ENCODE measurements around the gene PBX1. TPM values are rescaled to one million over a fixed set of nuclear protein-coding genes. Genes with fewer than 3 reads are reported as not detected.
"Not testable (repeated sequence)": the region's sequence is repeated elsewhere in the genome, so short reads cannot be mapped to it uniquely, and the experiment has no call there.

The PBX1 gene
- total RNA-seq, result under 1 TPM; 0.18 to 0.37 TPM

GRCh38 chr1:164558461-164559341 is at the start of gene PBX1:
PBX1 (plus strand) TSS chr1:164559184.
- H3K4me1 Mint-ChIP-seq, result peaks cover 5% of the 10 kb centered on the region
- ChIA-PET POLR2A (no interaction called here), CTCF (no interaction called here)
- H3K4me3 Mint-ChIP-seq, result peak within 1 kb of the TSS; percentile 57
- intact Hi-C loops (cut with DNase I, micrococcal nuclease), result loop anchor here in 1 of 2 experiments (5.0 kb wide), 1 partner anchor 1236 kb away; the partner anchor contains the start of gene NUF2
- ATAC-seq, result peak; percentile 100
- H3K27me3 Mint-ChIP-seq, result peaks cover 24% of the 10 kb centered on the region
- no peak within 1 kb of the TSS for H3K27ac Mint-ChIP-seq
- DNase-seq, result peak; percentile 87
- H3K36me3 Mint-ChIP-seq (ENCODE audit: low read depth), result no peaks in the 10 kb centered on the region
- H3K9me3 Mint-ChIP-seq (ENCODE audit: low read depth), result no peaks in the 10 kb centered on the region

- ChIA-PET CTCF (interaction anchor here (0.6 kb wide), 1 partner anchor 21 kb away, joined by 5 read pairs; no protein-coding TSS in a partner anchor), POLR2A (no interaction called here)
- H3K4me3 Mint-ChIP-seq, result no peak overlapping the region
- DNase-seq, result no peak
- no peaks in the 10 kb centered on the region for H3K4me1 Mint-ChIP-seq
- intact Hi-C loops (cut with DNase I, micrococcal nuclease), result no loop called here
- H3K9me3 Mint-ChIP-seq (ENCODE audit: low read depth), result no peaks in the 10 kb centered on the region
- H3K27me3 Mint-ChIP-seq, result no peaks in the 10 kb centered on the region
- H3K27ac Mint-ChIP-seq, result no peak overlapping the region
- ATAC-seq, result no peak
- no peaks in the 10 kb centered on the region for H3K36me3 Mint-ChIP-seq (ENCODE audit: low read depth)
Observed at GRCh38 chr1:164510435-164510834, 48.5 kb upstream of the PBX1 start.

- Mint-ChIP-seq H3K27me3 (no peaks in the 10 kb centered on the region), H3K27ac (no peak overlapping the region), H3K4me3 (no peak overlapping the region), H3K4me1 (no peaks in the 10 kb centered on the region), H3K9me3 (ENCODE audit: low read depth) (no peaks in the 10 kb centered on the region), H3K36me3 (ENCODE audit: low read depth) (no peaks in the 10 kb centered on the region)
- intact Hi-C loops (cut with DNase I, micrococcal nuclease), result no loop called here
- POLR2A ChIA-PET, result no interaction called here
- CTCF ChIA-PET, result interaction anchor here (0.6 kb wide), 1 partner anchor 22 kb away, joined by 5 read pairs; no protein-coding TSS in a partner anchor
- DNase-seq, result no peak
- ATAC-seq, result no peak
Observed at GRCh38 chr1:164511001-164511705, 47.8 kb upstream of the PBX1 start.

GRCh38 chr1:164515231-164515630 is 43.8 kb upstream of the PBX1 start:
- Mint-ChIP-seq H3K4me1 (no peaks in the 10 kb centered on the region), H3K4me3 (no peak overlapping the region), H3K9me3 (ENCODE audit: low read depth) (no peaks in the 10 kb centered on the region), H3K36me3 (ENCODE audit: low read depth) (no peaks in the 10 kb centered on the region), H3K27ac (no peak overlapping the region), H3K27me3 (peaks cover 2% of the 10 kb centered on the region)
- DNase-seq (no peak), ATAC-seq (no peak)
- POLR2A ChIA-PET, result no interaction called here
- intact Hi-C loops (cut with DNase I, micrococcal nuclease), result no loop called here
- CTCF ChIA-PET, result no interaction called here

GRCh38 chr1:164515711-164516331 is 43.2 kb upstream of the PBX1 start:
- Mint-ChIP-seq H3K9me3 (ENCODE audit: low read depth) (no peaks in the 10 kb centered on the region), H3K27me3 (peaks cover 2% of the 10 kb centered on the region), H3K27ac (no peak overlapping the region), H3K4me3 (no peak overlapping the region), H3K4me1 (no peaks in the 10 kb centered on the region), H3K36me3 (ENCODE audit: low read depth) (no peaks in the 10 kb centered on the region)
- POLR2A ChIA-PET, result no interaction called here
- CTCF ChIA-PET, result no interaction called here
- DNase-seq, result no peak
- ATAC-seq, result no peak
- intact Hi-C loops (cut with DNase I, micrococcal nuclease), result no loop called here

GRCh38 chr1:164516591-164516990 is 42.4 kb upstream of the PBX1 start:
- no peak for DNase-seq
- ChIA-PET POLR2A (no interaction called here), CTCF (no interaction called here)
- no peaks in the 10 kb centered on the region for H3K36me3 Mint-ChIP-seq (ENCODE audit: low read depth)
- H3K27ac Mint-ChIP-seq, result no peak overlapping the region
- no peaks in the 10 kb centered on the region for H3K4me1 Mint-ChIP-seq
- ATAC-seq, result no peak
- intact Hi-C loops (cut with DNase I, micrococcal nuclease), result no loop called here
- H3K9me3 Mint-ChIP-seq (ENCODE audit: low read depth), result no peaks in the 10 kb centered on the region
- H3K4me3 Mint-ChIP-seq, result no peak overlapping the region
- peaks cover 2% of the 10 kb centered on the region for H3K27me3 Mint-ChIP-seq

- ChIA-PET POLR2A (no interaction called here), CTCF (no interaction called here)
- Mint-ChIP-seq H3K9me3 (ENCODE audit: low read depth) (peaks cover 4% of the 10 kb centered on the region), H3K4me3 (no peak overlapping the region), H3K27me3 (peaks cover 2% of the 10 kb centered on the region), H3K36me3 (ENCODE audit: low read depth) (no peaks in the 10 kb centered on the region), H3K27ac (no peak overlapping the region), H3K4me1 (no peaks in the 10 kb centered on the region)
- ATAC-seq (no peak), DNase-seq (no peak)
- intact Hi-C loops (cut with DNase I, micrococcal nuclease), result no loop called here
Observed at GRCh38 chr1:164518692-164519332, 40.2 kb upstream of the PBX1 start.

GRCh38 chr1:164519426-164519825 is 39.6 kb upstream of the PBX1 start:
- intact Hi-C loops (cut with DNase I, micrococcal nuclease), result no loop called here
- Mint-ChIP-seq H3K4me1 (no peaks in the 10 kb centered on the region), H3K9me3 (ENCODE audit: low read depth) (peaks cover 4% of the 10 kb centered on the region), H3K27me3 (peaks cover 2% of the 10 kb centered on the region), H3K36me3 (ENCODE audit: low read depth) (no peaks in the 10 kb centered on the region), H3K4me3 (no peak overlapping the region), H3K27ac (no peak overlapping the region)
- ChIA-PET POLR2A (no interaction called here), CTCF (no interaction called here)
- ATAC-seq, result no peak
- DNase-seq, result no peak

GRCh38 chr1:164524810-164525209 is 34.2 kb upstream of the PBX1 start:
- H3K4me3 Mint-ChIP-seq, result no peak overlapping the region
- intact Hi-C loops (cut with DNase I, micrococcal nuclease), result no loop called here
- ChIA-PET POLR2A (no interaction called here), CTCF (no interaction called here)
- H3K4me1 Mint-ChIP-seq, result no peaks in the 10 kb centered on the region
- DNase-seq (no peak), ATAC-seq (no peak)
- no peaks in the 10 kb centered on the region for H3K36me3 Mint-ChIP-seq (ENCODE audit: low read depth)
- peaks cover 21% of the 10 kb centered on the region for H3K9me3 Mint-ChIP-seq (ENCODE audit: low read depth)
- H3K27me3 Mint-ChIP-seq, result no peaks in the 10 kb centered on the region
- H3K27ac Mint-ChIP-seq, result no peak overlapping the region

- no peak for DNase-seq
- ChIA-PET CTCF (interaction anchor here (1.0 kb wide), 1 partner anchor 35 kb away, joined by 3 read pairs; no protein-coding TSS in a partner anchor), POLR2A (interaction anchor here (0.6 kb wide), 1 partner anchor 1214 kb away, joined by 3 read pairs; no protein-coding TSS in a partner anchor)
- Mint-ChIP-seq H3K4me1 (no peaks in the 10 kb centered on the region), H3K27me3 (no peaks in the 10 kb centered on the region), H3K27ac (no peak overlapping the region), H3K9me3 (ENCODE audit: low read depth) (no peaks in the 10 kb centered on the region), H3K36me3 (ENCODE audit: low read depth) (no peaks in the 10 kb centered on the region), H3K4me3 (no peak overlapping the region)
- intact Hi-C loops (cut with DNase I, micrococcal nuclease), result no loop called here
- no peak for ATAC-seq
Observed at GRCh38 chr1:164534863-164535610, 23.9 kb upstream of the PBX1 start.

GRCh38 chr1:164552463-164552988 is 6.5 kb upstream of the PBX1 start:
- DNase-seq; H3K27ac Mint-ChIP-seq; ATAC-seq; intact Hi-C loops (cut with DNase I, micrococcal nuclease); H3K36me3 Mint-ChIP-seq (ENCODE audit: low read depth); H3K27me3 Mint-ChIP-seq; CTCF ChIA-PET; POLR2A ChIA-PET; H3K4me3 Mint-ChIP-seq; H3K4me1 Mint-ChIP-seq: not testable (repeated sequence)
- peaks cover 17% of the 10 kb centered on the region for H3K9me3 Mint-ChIP-seq (ENCODE audit: low read depth)

Measured in activated CD4-positive, alpha-beta T cell treated with anti-CD3 and anti-CD28 coated beads for 36 hours (primary cell).